Neural cell (in vitro differentiated cells): ENCODE data around the gene ICAM2. TPM values are rescaled to one million over a fixed set of nuclear protein-coding genes. Genes with fewer than 3 reads are reported as not detected.

Source experiments
- H2AFZ ChIP-seq: fragments of 200-600, 300-800 bp; sonication (generic), shearing (Covaris generic); 2 replicates; pipeline ENCODE4 v1.6.0; 2014; ENCODE audit warnings: low read depth, mild to moderate bottlenecking, antibody characterized with exemption, low read length, moderate library complexity
- H3F3A ChIP-seq: fragments of 200-600 bp; shearing (Covaris generic); 2 replicates; pipeline ENCODE4 v1.6.1; 2016; ENCODE audit warnings: mild to moderate bottlenecking, moderate library complexity, mixed read lengths, antibody characterized with exemption, low read length; ENCODE audit not compliant: insufficient read depth, poor library complexity, severe bottlenecking
- H3K27ac ChIP-seq: fragments of 200-600, 300-800 bp; sonication (generic), shearing (Covaris generic); 2 replicates; pipeline ENCODE4 v1.5.1; 2014; ENCODE audit warnings: mild to moderate bottlenecking, low read length, moderate library complexity
- H3K27me3 ChIP-seq: fragments of 300-800, 200-600 bp; sonication (generic), shearing (Covaris generic); 2 replicates; pipeline ENCODE4 v1.6.0; 2014; ENCODE audit warnings: mild to moderate bottlenecking, low read depth, low read length, moderate library complexity; ENCODE audit not compliant: insufficient read depth
- H3K36me3 ChIP-seq: fragments of 300-800, 200-600 bp; sonication (generic), shearing (Covaris generic); 2 replicates; pipeline ENCODE4 v1.5.1; 2014; ENCODE audit warnings: mild to moderate bottlenecking, antibody characterized with exemption, low read length, moderate library complexity; ENCODE audit not compliant: insufficient read depth
- H3K4me2 ChIP-seq: fragments of 300-800, 200-600 bp; sonication (generic), shearing (Covaris generic); 2 replicates; pipeline ENCODE4 v1.6.0; 2014; ENCODE audit warnings: mild to moderate bottlenecking, low read length
- H3K4me3 ChIP-seq: fragments of 300-800, 200-600 bp; sonication (generic), shearing (Covaris generic); 2 replicates; pipeline ENCODE4 v1.5.1; 2014; ENCODE audit warnings: mild to moderate bottlenecking, low read length, moderate library complexity
- H3K79me2 ChIP-seq: fragments of 200-600 bp; shearing (Covaris generic); replicated peaks from 2 replicates; pipeline ENCODE4 v1.6.0; 2014; ENCODE audit warnings: mild to moderate bottlenecking, low read length, moderate library complexity; ENCODE audit not compliant: insufficient read depth
- H3K9ac ChIP-seq: fragments of 300-800, 200-600 bp; sonication (generic), shearing (Covaris generic); 2 replicates; pipeline ENCODE4 v1.6.1; 2016; ENCODE audit warnings: mild to moderate bottlenecking, low read length, mixed read lengths
- H3K9me2 ChIP-seq: fragments of 200-600 bp; shearing (Covaris generic); 2 replicates; pipeline ENCODE4 v1.6.1; 2016; ENCODE audit warnings: mild to moderate bottlenecking, low read length, mixed read lengths; ENCODE audit not compliant: insufficient read depth
- H3K9me3 ChIP-seq: fragments of 200-600, 300-800 bp; sonication (generic), shearing (Covaris generic); 2 replicates; pipeline ENCODE4 v1.6.1; 2016; ENCODE audit warnings: mild to moderate bottlenecking, mixed run types, low read length, moderate library complexity, mixed read lengths
- H4K20me1 ChIP-seq: fragments of 200-600 bp; shearing (Covaris generic); 2 replicates; pipeline ENCODE4 v1.6.1; 2016; ENCODE audit warnings: mild to moderate bottlenecking, mixed run types; ENCODE audit not compliant: insufficient read depth
- EP300 ChIP-seq: fragments of 450-650 bp; conservative IDR thresholded peaks from 2 replicates; pipeline ENCODE4 v1.6.1; 2014; ENCODE audit warnings: antibody characterized with exemption, mild to moderate bottlenecking, moderate library complexity; ENCODE audit not compliant: poor library complexity, severe bottlenecking
- EZH2 ChIP-seq: fragments of 200-600, 300-800 bp; shearing (Covaris generic), sonication (generic); IDR thresholded peaks from 2 replicates; pipeline ENCODE4 v1.6.1; 2014; ENCODE audit warnings: antibody characterized with exemption, low read length, borderline replicate concordance, mild to moderate bottlenecking; ENCODE audit not compliant: insufficient read depth, poor library complexity, severe bottlenecking
- MXI1 ChIP-seq: fragments of 450-650 bp; conservative IDR thresholded peaks from 2 replicates; pipeline ENCODE4 v1.6.1; 2014; ENCODE audit warnings: antibody characterized with exemption, mild to moderate bottlenecking; ENCODE audit not compliant: poor library complexity, severe bottlenecking
- POLR2AphosphoS5 ChIP-seq: IDR thresholded peaks from 2 replicates; pipeline ENCODE4 v1.6.1; 2012
- RAD21 ChIP-seq: fragments of 450-650 bp; conservative IDR thresholded peaks from 2 replicates; pipeline ENCODE4 v1.6.1; 2014; ENCODE audit warnings: antibody characterized with exemption, mild to moderate bottlenecking, moderate library complexity
- SMC3 ChIP-seq: fragments of 450-650 bp; conservative IDR thresholded peaks from 2 replicates; pipeline ENCODE4 v1.6.1; 2014; ENCODE audit warnings: antibody characterized with exemption, mild to moderate bottlenecking, moderate library complexity; ENCODE audit not compliant: poor library complexity
- TAF1 ChIP-seq: IDR thresholded peaks from 2 replicates; pipeline ENCODE4 v1.6.1; 2012; ENCODE audit warnings: low read depth
- polyA plus RNA-seq: library from polyadenylated mRNA; depleted of rRNA; stranded (reverse); fragments of >200 nt; gene quantifications from 2 replicates; pipeline ENCODE4 v1.2.3, GENCODE V29; 2014
- TF ChIP-seq, protein P1 (sequence below): fragments of 450-650 bp; IDR thresholded peaks from 2 replicates; pipeline ENCODE4 v1.5.1; 2014; ENCODE audit warnings: antibody characterized with exemption, mild to moderate bottlenecking, moderate library complexity; ENCODE audit not compliant: poor library complexity, severe bottlenecking
- TF ChIP-seq, protein P2 (sequence below): IDR thresholded peaks from 2 replicates; pipeline ENCODE4 v1.6.1; 2012; ENCODE audit warnings: borderline replicate concordance

ICAM2 gene
- polyA plus RNA-seq, 1 donor from 2014 or later: not detected

DNA sequence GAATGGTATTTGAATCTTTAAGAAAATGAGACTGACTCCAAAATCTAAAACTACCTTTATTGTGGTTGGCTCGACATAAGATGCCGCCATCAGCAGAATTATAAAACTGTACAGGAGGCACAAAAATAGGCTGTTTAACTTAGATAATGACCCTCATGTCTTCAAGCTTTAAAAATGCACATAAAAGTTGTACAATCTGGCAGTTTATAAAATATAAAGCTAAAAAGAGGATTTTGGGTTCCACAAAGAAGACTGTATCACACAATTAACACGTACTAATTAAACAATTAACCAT lies 18.6 kb upstream of the ICAM2 start:
- H3K79me2 ChIP-seq: no peaks in the 10 kb centered on the region
- no peaks in the 10 kb centered on the region for H3K27me3 ChIP-seq
- no peak overlapping the region for H2AFZ ChIP-seq
- no peak overlapping the region for H3K9ac ChIP-seq
- no peaks in the 10 kb centered on the region for H3K9me2 ChIP-seq
- H3K4me2 ChIP-seq: no peak overlapping the region
- TF ChIP-seq MXI1: no peak
- H4K20me1 ChIP-seq: no peaks in the 10 kb centered on the region
- no peaks in the 10 kb centered on the region for H3F3A ChIP-seq
- no peak overlapping the region for H3K27ac ChIP-seq
- H3K9me3 ChIP-seq: no peaks in the 10 kb centered on the region
- H3K4me3 ChIP-seq: no peak overlapping the region
- H3K36me3 ChIP-seq: no peaks in the 10 kb centered on the region

DNA sequence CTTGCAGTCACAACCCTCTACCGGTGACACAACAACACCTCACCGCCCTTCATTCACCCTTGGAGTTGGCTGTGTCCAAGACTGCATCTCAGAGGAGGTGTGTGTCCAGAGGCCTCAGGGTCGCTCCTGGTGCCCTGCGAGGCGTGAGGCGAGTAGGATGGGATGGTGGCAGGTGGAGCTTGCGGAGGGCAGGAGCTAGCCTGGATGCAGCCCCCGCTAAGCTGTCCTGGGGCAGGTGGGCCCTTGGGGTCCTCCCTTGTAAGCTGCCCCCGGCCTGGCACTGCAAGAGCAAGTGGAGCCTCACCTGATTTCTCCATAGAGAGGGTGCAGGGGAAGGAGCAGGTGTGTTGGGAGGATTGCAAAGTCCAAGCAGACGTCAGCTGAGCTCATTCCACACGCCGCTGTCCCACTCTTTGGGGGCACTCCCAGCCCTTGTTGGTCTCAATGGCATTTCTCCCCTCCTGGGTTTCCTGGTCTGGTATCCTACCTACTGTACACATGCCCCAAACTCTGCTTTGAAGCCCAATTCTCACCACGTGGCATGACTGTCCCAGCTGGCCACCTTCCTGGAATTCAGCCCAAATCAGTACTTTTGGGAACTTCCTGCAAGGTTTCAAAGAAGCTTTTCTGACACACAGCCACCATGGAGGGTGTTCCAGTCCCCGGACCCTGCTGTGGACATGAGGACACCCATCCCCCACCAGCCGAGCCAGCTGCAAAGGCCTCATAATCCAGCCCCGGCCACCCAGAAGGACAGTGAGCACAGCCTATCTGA lies 18.1 kb upstream of the ICAM2 start:
- TF ChIP-seq POLR2AphosphoS5 (no peak), RAD21 (no peak), TAF1 (no peak), EZH2 (no peak)
- TF ChIP-seq, protein P1, sequence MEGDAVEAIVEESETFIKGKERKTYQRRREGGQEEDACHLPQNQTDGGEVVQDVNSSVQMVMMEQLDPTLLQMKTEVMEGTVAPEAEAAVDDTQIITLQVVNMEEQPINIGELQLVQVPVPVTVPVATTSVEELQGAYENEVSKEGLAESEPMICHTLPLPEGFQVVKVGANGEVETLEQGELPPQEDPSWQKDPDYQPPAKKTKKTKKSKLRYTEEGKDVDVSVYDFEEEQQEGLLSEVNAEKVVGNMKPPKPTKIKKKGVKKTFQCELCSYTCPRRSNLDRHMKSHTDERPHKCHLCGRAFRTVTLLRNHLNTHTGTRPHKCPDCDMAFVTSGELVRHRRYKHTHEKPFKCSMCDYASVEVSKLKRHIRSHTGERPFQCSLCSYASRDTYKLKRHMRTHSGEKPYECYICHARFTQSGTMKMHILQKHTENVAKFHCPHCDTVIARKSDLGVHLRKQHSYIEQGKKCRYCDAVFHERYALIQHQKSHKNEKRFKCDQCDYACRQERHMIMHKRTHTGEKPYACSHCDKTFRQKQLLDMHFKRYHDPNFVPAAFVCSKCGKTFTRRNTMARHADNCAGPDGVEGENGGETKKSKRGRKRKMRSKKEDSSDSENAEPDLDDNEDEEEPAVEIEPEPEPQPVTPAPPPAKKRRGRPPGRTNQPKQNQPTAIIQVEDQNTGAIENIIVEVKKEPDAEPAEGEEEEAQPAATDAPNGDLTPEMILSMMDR: no peak
- Histone ChIP-seq H4K20me1 (no peaks in the 10 kb centered on the region), H3K4me2 (no peak overlapping the region), H3K27ac (no peak overlapping the region), H3K79me2 (no peaks in the 10 kb centered on the region), H3K27me3 (no peaks in the 10 kb centered on the region), H3K9ac (no peak overlapping the region), H3K9me2 (no peaks in the 10 kb centered on the region), H3K4me3 (no peak overlapping the region), H3K36me3 (no peaks in the 10 kb centered on the region), H3K9me3 (no peaks in the 10 kb centered on the region), H3F3A (no peaks in the 10 kb centered on the region), H2AFZ (no peak overlapping the region)

DNA sequence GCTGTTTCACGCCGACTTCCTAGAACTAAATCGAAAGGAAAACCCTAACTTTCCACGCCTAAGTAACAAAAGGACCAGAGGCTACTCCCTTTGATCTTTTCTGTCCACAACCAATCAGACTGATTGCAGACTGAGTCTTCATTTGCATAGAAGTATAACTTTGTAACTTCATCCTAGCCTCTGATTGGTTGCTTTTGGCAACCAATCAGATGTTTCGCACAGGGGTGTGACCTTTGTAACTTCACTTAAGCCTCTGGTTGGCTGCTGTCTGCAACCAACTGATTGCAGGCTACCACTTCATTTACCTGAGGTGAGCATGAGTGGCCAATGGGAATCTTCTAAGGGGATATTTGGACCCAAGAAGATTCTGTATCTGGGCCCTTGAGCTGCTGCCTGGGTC lies 17.4 kb upstream of the ICAM2 start:
- Histone ChIP-seq H4K20me1 (no peaks in the 10 kb centered on the region), H3K9me3 (no peaks in the 10 kb centered on the region), H3K27ac (no peak overlapping the region), H3K4me2 (no peak overlapping the region), H3K36me3 (no peaks in the 10 kb centered on the region), H3K27me3 (no peaks in the 10 kb centered on the region), H3K79me2 (no peaks in the 10 kb centered on the region), H3F3A (no peaks in the 10 kb centered on the region), H2AFZ (no peak overlapping the region), H3K4me3 (no peak overlapping the region), H3K9ac (no peak overlapping the region), H3K9me2 (no peaks in the 10 kb centered on the region)
- TF ChIP-seq RAD21 (no peak), EP300 (no peak), SMC3 (no peak), POLR2AphosphoS5 (no peak), MXI1 (no peak), EZH2 (no peak), TAF1 (no peak)
- TF ChIP-seq, protein P1: no peak
- TF ChIP-seq, protein P2, sequence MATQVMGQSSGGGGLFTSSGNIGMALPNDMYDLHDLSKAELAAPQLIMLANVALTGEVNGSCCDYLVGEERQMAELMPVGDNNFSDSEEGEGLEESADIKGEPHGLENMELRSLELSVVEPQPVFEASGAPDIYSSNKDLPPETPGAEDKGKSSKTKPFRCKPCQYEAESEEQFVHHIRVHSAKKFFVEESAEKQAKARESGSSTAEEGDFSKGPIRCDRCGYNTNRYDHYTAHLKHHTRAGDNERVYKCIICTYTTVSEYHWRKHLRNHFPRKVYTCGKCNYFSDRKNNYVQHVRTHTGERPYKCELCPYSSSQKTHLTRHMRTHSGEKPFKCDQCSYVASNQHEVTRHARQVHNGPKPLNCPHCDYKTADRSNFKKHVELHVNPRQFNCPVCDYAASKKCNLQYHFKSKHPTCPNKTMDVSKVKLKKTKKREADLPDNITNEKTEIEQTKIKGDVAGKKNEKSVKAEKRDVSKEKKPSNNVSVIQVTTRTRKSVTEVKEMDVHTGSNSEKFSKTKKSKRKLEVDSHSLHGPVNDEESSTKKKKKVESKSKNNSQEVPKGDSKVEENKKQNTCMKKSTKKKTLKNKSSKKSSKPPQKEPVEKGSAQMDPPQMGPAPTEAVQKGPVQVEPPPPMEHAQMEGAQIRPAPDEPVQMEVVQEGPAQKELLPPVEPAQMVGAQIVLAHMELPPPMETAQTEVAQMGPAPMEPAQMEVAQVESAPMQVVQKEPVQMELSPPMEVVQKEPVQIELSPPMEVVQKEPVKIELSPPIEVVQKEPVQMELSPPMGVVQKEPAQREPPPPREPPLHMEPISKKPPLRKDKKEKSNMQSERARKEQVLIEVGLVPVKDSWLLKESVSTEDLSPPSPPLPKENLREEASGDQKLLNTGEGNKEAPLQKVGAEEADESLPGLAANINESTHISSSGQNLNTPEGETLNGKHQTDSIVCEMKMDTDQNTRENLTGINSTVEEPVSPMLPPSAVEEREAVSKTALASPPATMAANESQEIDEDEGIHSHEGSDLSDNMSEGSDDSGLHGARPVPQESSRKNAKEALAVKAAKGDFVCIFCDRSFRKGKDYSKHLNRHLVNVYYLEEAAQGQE: no peak
